NCI-H2196 treated with DMSO at 0.1 percent for 48 hours (cell line): ENCODE results near the gene ADM2.

ENCODE experiments used
- DNase-seq: peaks from one replicate; lab custom pipeline; 2025; ENCODE audit not compliant: unreplicated experiment; lab: John Stamatoyannopoulos, UW

Gene ADM2

DNA sequence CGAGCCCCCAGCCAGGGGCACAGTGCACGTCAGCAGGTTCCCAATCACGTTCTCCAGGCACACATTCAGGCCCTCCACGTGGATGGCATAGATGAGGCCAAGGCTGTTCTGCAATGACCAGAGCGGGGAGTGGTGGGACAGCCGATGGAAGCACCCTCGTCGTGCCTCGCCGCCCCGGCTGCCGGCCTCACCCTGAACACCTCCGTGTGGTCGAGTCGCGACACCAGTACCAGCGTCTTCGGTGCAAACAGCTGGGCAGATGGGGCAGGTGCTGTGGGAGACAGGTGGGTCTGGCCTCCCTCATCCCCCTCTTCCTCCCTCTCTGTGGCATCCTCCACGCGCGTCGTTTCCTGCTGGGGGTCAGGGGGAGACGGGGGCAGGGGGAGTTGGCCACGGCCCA lies 14.0 kb upstream of the ADM2 start:
- no peak for DNase-seq

DNA sequence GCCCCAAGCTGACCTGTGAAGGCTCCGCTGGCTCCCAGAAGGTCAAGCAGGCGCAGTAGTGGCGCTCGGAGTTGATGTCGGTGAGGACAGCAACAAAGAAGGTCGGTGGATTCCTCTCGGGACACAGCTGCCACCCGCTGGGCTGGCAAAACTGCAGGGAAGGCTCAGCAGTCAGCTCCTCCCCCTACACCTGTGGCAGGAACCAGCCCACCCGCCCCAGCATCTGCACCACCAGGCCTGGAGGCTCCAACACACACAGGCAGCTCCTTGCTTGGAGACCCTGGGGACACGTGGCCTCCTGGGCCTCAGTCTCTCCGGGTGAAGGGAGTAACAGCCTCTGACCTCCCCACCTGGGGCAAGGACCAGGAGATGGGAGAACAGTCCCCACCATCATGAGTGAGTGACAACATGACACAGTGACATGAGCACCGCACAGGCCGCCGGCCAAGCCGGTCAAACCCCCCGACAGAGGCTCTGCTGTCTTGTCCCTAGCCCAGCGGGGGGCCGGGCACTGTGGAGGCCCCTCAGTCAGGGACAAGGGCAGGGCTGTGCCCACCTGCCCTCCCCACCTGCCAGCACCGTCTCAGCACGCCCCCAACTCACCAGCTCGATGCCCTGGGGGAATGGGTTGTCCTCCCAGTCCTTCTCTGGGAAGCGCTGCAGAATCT lies 13.4 kb upstream of the ADM2 start:
- no peak for DNase-seq

DNA sequence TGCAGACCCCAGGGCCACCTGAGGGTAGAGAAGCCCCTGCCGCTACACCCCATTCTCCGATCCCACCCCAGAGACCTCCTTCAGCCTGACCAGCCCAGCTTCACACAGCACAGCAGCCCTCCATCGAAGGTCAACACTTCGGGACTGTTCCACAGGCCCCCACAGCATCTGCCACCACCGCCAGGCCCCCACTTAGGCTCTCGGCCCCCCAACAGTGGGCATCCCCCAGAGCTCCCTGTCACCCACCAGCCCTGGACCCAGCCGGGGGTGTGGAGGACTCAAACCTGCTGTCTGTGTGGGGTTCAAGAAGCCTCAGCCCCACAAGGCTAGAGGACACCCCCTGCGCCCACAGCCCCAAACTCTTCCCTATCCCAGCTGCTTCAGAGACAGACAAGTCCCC lies 12.7 kb upstream of the ADM2 start:
- no peak for DNase-seq

DNA sequence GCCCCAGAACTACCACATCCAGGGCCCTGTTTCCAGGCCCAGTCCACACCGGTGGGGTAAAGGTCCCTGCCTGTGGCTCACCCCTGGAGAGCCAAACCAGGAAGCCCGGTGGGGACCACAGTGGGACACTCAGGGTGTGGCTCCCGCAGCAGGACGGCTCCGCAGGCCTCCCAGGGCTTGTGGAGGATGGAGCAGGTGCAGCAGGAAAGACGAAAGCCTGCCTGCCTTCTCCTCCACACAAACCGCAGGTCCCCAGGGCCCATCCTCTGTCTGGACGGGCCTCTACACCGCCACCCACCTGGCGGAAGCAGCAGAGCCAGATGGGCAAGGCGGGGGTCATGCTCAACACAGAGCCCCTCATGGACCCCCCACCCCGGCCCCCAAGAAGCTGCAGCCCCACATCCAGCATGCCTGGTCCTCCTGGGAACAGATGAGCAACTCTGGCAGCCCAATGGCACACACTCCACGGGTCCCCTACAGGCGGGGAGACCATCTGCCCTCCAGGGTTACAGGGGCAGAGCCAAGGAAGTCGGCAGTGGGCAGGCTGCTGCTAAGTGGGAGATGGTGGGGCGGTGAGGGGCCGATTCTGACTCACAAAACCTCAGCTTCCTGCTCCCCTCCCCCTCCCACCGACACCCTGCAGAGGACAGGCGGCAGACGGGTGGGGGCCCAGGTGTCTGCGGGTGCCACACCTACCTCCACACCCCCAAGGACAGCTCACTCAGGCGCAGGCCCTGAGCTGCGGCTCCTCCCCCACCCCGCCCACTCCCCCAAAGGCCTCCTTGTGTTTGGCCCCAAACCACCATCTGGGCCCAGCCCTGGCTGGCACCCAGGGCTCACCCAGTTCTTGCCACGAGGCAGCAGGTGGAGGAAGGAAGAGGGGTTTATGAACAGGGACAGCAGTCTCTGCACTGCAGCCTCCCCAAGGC lies 11.7 kb upstream of the ADM2 start:
- peak; percentile 40 for DNase-seq

DNA sequence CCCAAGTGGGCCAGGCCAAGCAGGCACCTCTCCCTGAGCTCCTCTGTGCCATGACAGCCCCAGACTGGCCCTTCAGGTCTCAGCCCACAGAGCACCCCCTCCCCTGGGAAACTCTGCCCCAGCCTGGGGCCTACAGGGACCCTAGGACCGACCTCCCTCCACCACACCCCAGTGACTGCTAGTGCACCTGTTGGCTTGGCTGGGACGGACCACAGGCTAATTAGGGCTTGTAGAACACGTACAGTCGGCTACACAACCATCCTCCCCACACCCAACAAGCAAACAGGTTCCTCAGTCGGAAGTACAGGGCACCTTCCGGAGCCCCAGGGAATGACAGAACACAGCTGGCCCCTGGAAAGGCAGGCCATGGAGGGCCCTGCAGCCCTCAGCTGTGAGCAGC lies 10.9 kb upstream of the ADM2 start:
- DNase-seq = no peak

DNA sequence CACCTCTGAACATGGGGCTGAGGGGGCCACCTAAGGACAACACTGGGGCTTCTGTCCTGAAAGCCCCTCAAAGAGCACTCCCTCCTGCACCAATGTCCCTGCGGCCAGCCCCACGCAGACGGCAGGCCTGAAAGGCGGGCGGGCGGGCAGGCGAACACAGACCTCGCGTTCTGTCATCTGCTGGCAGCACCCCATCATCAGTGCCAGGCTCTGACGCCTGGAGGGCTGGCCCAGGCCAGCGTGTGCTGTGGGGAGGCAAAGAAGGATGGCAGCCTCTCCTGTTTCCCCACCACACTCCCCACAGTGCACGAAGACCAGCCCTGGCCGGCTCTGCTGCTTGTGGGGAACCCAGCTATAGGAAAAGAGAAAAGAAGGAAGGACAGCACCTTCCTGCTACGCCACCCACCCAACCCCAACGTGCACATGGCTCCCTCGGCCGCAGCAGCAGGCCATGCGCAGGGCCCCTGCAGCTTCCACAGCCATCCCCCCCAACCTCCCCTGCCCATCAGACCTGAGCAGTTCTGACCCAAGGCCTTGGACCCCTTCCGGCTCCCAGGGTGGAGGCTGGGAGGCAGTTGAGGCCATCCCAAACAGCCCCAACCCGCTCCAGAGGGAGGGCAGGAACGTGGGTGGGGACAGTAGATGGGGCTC lies 10.0 kb upstream of the ADM2 start:
- no peak for DNase-seq

DNA sequence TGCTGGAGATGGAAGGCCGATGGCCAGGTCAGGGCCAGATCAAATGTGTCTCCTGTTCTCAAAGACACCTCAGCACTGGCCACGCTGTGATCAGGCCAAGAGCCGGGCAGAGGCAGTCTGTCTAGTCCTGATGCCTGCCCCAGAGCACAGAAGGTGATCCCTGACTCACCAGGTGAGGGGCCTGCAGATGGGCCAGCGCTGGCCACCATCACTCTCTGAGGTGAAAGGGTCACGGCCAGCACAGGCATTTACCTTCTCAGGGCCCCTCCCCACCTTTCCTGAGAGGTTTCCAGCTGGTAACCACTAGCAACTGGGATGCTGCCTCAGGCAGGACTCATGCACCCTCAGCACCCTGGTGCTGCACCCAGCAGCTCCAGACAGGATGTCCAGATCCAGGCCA lies 9.4 kb upstream of the ADM2 start:
- DNase-seq = no peak

DNA sequence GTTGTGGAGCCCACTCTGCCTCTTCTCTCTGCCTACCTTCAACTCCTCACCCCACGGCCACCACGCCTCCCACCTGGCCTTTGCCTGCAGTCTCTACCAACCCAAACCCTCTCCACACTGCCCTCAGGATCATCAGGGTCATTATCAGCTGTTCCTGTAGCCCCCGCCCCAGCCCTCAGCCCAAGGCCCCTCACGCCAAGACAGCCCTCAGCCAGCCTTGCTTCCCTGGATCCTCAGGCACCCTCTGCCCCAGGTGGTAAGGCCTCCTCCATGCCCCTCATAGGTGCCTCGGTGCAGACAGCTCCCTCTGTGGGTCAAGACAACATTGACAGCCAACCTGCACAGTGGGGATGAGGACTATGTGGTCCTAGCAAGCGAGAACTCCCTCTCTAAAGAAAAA lies 8.3 kb upstream of the ADM2 start:
- DNase-seq = no peak

DNA sequence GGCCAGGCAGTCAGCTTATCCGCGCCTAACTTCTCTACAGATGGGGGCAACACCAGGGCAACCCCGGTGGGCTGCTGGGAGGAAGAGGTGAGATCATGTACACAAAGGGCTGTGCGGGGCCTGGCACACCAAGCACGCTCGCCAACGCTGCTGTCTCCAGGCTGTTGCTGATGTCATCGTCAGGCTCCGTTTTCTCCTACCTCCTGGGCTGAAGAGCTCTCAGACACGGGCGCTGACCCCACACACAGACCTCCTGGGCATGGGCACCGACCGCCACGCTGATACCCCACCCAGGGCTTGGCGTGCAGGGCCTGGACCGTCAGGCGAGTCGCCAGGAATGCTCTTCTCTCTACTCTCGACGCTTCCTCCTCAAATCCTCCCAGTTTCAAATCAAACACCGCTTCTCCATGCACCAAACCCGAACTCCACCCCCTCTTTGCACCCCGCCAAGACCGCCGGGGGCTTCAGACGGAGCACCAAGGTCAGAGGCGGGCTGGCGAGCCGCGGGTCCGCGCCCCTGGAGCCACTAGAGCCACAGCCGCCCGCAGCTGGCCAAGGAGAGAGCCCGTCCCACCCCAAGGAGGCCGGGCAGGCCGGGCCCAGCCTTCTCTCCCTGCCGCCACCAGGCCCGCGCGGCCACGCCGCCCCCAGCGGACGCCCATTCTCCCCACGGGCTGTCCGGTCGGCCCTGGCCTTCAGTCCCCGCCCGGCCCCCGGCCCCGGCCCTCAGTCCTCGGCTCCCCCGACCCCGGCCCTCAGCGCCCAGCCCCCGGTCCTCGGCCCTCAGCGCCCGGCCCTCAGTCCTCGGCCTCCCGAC lies 7.3 kb upstream of the ADM2 start:
- DNase-seq = no peak

DNA sequence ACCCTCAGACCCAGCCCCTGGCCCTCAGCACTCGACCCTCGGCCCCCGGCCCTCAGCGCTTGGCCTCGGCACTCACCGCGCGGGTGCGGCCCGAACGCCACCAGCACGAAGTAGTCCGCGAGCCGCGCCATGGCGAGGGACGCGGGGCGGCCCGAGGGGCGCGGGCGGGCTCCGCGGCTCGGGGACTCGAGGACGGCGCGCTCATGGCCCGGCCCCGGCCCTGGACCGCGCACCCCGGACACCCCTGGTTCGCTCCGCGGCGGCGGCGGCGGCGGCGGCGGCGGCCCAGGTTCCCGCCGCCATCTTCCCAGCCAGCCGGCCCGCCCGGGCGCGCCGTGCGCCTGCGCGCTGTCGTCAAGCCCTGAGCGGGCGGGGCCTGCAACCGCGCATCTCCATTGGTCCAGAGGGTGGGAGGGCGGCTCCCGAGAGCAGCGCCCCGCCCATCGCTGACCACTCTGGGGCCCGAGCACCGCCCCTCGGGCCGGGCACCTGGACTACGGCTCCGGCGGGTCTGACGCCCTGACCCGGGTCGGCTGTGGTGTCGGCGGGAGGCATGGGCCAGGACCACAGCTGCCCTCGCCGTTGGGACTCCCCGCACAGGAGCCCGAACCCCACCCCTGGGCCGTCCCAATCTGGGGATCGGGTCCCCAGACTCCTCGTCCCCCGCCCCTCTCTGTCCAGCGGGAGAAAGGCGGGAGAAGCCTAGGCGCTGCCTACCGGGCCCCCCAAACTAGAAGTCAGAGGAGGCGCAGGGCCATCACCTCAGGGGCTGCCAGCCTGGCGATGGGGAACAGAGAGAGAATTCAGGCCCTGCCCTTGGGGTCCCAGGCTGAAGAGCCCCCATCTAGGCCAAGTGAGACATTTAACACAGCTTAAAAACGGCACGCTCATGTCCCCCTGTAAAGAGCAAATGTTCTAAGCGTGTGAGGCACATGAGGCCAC lies 6.4 kb upstream of the ADM2 start, which contains the start of gene SBF1:
Gene SBF1 (minus strand): TSS at position 326 of the 942 bp plus-strand sequence. CDS start 195 bp downstream, at position 131.
- DNase-seq = peak; percentile 66

DNA sequence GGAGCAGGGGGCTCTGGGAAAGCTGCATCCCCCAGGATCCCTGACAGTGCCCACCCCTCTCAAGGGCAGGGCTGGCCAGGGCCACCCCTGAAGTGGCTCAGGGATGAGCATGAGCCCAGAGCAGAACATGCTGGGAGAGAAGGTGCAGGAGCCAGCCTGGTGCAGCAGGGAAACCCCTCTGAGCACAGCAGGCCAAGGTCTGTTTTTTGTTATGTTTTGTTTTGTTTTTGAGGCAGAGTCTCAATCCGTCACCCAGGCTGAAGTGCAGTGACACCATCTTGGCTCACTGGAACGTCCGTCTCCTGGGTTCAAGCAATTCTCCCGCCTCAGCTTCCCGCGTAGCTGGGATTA lies 5.7 kb upstream of the ADM2 start:
- no peak for DNase-seq

DNA sequence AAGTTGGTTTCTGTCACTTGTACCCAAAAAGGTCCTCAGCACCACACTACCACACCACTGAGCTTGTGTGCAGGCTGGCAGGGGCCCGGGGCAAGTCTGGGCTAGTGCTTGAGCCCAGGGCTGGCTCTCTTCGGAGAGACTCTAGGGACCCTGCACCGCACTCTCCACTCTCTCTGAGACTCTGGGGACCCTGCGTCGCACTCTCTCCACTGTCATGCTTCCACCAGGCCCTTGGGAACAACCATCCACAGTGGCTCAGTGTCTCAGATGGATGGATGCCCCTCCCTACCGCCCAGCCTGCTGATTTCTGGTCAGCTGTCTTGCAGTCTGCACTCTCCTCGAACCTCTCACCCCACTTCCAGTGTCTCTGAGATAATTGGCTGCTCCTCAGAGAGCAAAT lies 4.5 kb upstream of the ADM2 start:
- no peak for DNase-seq

DNA sequence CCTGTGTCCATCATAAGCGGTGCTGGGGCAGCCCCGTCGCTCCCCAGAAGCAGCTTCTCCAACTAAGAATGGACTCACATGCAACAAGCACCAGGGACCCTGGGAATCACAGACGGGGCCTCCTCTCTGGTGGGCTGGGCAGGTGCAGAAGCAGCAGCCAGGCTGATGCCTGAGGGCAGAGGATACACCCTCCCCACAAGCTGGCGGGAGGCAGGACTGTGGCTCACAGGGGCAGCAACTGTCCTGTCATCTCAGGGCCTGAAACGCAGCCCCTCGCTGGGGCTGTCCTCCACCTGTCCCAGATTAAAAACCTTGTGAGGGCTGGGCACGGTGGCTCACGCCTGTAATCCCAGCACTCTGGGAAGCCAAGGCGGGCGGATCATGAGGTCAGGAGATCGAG lies 3.4 kb upstream of the ADM2 start:
- no peak for DNase-seq

DNA sequence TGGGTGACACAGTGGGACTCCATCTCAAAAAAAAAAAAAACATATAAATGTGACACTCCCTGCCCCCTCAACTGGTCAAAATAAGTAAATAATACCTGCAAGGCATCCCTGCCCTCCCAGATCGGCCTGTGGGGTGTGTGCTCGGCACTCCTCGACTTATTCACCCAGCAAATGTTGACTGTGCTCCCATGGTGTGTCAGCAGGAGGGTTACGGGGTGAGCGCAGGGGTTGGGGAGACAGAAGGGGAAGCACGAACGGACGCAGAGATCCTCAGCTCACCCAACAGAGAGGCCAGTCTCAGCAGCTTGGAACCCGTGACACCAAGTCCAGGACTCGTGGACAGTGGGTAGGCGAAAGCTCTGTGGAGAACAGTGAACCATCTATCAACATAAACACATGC lies 1.6 kb upstream of the ADM2 start:
- no peak for DNase-seq

DNA sequence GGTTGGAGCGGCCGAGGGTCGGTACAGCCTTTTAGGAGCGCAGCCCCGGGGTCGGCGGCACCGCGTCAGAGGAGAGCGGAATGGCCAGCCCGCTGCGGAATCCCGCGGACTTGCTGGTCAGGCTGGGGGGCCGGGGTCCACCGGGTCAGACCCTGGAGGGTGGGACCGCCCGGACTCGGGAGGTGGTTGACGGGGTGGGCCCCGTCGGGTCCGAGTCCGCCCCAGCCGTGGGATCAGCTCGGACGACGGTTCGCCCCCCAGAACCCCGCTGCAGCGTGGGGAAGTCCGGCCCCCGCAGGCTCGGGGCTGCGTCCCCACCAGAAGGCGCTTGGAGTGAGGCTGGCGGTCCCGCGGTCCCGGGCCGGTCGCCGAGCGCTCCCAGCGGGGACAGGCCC lies 301 bp upstream of the ADM2 start:
- DNase-seq = no peak

DNA sequence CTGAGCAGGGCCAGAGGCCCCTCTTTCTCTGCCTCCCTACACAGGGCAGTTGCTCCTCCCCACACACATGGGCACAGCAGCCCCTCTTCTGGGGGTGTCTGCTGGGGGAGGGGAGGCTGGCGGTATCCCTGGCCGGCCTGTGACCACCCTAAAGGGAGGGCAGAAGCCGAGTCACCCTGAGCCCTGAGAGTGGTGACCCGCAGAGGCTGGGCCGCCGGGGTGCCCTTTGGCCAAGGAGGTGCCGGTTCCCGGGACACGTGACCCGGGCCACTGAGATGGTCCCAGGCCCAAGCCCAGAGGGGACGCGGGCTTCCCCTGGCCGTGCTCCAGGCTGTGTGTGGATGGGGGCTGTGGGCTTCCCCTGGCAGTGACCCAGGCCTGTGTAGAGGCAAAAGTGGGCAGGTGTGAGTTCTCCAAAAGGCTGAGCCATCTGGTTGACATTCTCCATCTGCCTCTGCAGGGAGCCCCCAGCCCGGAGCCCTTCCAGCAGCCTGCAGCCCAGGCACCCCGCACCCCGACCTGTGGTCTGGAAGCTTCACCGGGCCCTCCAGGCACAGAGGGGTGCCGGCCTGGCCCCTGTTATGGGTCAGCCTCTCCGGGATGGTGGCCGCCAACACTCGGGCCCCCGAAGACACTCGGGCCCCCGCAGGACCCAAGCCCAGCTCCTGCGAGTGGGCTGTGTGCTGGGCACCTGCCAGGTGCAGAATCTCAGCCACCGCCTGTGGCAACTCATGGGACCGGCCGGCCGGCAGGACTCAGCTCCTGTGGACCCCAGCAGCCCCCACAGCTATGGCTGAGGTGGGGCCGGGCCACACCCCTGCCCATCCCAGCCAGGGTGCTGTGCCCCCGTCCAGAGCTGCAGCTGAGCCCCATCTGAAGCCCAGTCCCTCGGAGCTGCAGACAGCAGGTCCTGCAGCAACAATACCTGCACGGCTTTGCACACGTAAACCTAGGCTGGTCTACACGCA lies 1.0 kb downstream of the ADM2 start:
- no peak for DNase-seq

DNA sequence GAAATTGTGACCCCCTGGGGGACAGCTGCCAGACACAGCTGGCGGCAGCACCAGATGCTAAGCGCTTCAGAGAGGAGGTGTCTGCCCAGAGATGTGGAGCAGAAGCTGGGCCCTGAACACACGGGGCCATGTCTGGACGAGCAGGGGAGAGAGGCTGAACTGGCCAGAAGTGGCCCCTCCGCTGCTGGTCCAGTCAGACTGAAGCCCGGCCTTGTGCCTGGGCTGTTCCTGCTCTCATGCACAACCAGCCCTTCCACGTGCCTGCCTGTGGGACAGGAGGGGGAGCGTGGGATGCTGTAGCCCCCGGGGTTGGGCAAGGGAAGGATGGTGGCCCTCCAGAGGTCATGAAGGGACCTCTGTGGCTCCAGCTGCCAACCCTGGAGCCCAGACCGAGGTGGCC lies 1.8 kb downstream of the ADM2 start:
- DNase-seq = no peak

DNA sequence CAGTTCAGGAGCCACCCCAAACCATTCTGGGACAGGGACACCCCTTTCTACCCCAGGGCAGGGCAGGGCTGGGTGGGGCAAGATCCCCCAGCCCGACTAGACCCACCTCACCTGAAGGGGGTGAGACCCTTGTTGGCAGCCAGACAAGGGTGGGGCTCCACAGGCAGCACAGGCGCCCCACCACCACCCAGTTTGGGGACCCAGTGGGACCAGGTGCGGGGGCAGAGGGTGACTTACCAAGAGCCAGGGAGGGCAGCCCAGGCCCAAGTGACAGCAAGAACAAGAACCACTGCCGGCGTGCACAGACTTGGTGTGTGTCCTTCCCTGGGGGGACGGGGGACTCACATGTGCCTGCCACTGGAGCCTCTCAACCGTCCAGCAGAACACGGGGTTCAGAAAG lies 2.2 kb downstream of the ADM2 start:
- DNase-seq = no peak
